NB4 (cell line): ENCODE data around the gene BROX.

Source experiments
- DNase-seq: peaks from one replicate; pipeline ENCODE4 v3.0.0; 2010; ENCODE audit warnings: low read depth
- H3K4me3 ChIP-seq: one replicate; pipeline ENCODE4 v1.5.1; 2011; ENCODE audit warnings: mild to moderate bottlenecking, low read depth, low read length, moderate library complexity
- CTCF ChIP-seq: IDR thresholded peaks from one replicate; pipeline ENCODE4 v1.5.1; 2012; ENCODE audit warnings: low read depth, low read length
- MAX ChIP-seq: IDR thresholded peaks from 2 replicates; pipeline ENCODE4 v1.6.1; 2011; ENCODE audit warnings: low read depth, low read length
- MYC ChIP-seq: IDR thresholded peaks from 2 replicates; pipeline ENCODE4 v1.6.1; 2011; ENCODE audit warnings: low read depth, low read length
- POLR2A ChIP-seq: IDR thresholded peaks from 2 replicates; pipeline ENCODE4 v1.6.1; 2011; ENCODE audit warnings: mild to moderate bottlenecking; ENCODE audit not compliant: insufficient read length; ENCODE audit errors: extremely low read depth

Gene BROX

GRCh38 chr1:222783051-222783450 lies 70.7 kb downstream of the BROX start:
- TF ChIP-seq MYC (no peak), POLR2A (no peak), MAX (no peak), CTCF (no peak)
- DNase-seq = no peak
- no peak overlapping the region for H3K4me3 ChIP-seq

- DNase-seq = no peak
- H3K4me3 ChIP-seq = no peak overlapping the region
- no peak for TF ChIP-seq MYC
- TF ChIP-seq POLR2A = no peak
- no peak for TF ChIP-seq MAX
- no peak for TF ChIP-seq CTCF
Observed at GRCh38 chr1:222784371-222784770, 72.0 kb downstream of the BROX start.
